CD14-positive monocyte (primary cell): Measurements from ENCODE around the gene ZDHHC4. TPM values are rescaled to one million over a fixed set of nuclear protein-coding genes. Genes with fewer than 3 reads are reported as not detected.

Experiments
- DNase-seq, 3 donors: peaks; one replicate each; pipeline ENCODE4 v3.0.0-alpha.2; 2011 to 2022
- H2AFZ ChIP-seq: 2 replicates; pipeline ENCODE4 v1.6.0; 2012; ENCODE audit warnings: mild to moderate bottlenecking, low read depth, low read length, inconsistent platforms; ENCODE audit not compliant: insufficient read depth, poor library complexity, severe bottlenecking
- H3K27ac ChIP-seq, 2 donors: 1 replicate in 1 of 2; 2 replicates in 1 of 2; pipeline ENCODE4 v1.5.1; 2012 to 2013; ENCODE audit warnings: low read length in 2 of 2, control low read depth in 1 of 2, inconsistent platforms in 1 of 2, low read depth in 1 of 2, mild to moderate bottlenecking in 1 of 2
- H3K27me3 ChIP-seq, 2 donors: one replicate each; pipeline versions ENCODE4 v1.6.0 to v1.6.1; 2011 to 2013; ENCODE audit warnings: low read length in 2 of 2; ENCODE audit not compliant: control insufficient read depth in 2 of 2, insufficient read depth in 2 of 2
- H3K36me3 ChIP-seq, 2 donors: replicated peaks in 1 of 2; 1 replicate in 1 of 2; 2 replicates in 1 of 2; pipeline versions ENCODE4 v1.5.1 to v1.6.1; 2012 to 2013; ENCODE audit warnings: low read length in 2 of 2, control low read depth in 1 of 2, inconsistent platforms in 1 of 2, mild to moderate bottlenecking in 1 of 2; ENCODE audit not compliant: insufficient read depth in 2 of 2, control insufficient read depth in 1 of 2
- H3K4me1 ChIP-seq, 2 donors: 1 replicate in 1 of 2; 2 replicates in 1 of 2; pipeline versions ENCODE4 v1.5.1 to v1.6.1; 2012 to 2013; ENCODE audit warnings: low read length in 2 of 2, control low read depth in 1 of 2, inconsistent platforms in 1 of 2, mild to moderate bottlenecking in 1 of 2, moderate library complexity in 1 of 2; ENCODE audit not compliant: insufficient read depth in 2 of 2, control insufficient read depth in 1 of 2
- H3K4me2 ChIP-seq: replicated peaks from 2 replicates; pipeline ENCODE3; 2012; ENCODE audit warnings: low read length, moderate library complexity, mild to moderate bottlenecking; ENCODE audit not compliant: poor library complexity, severe bottlenecking; ENCODE audit errors: extremely low read depth
- H3K4me3 ChIP-seq, 3 experiments: fragments of 200-600 bp in 1 of 3; sonication (generic) in 1 of 3; replicated peaks in 1 of 3; 1 replicate in 2 of 3; 2 replicates in 1 of 3; pipeline ENCODE4 v1.5.1; 2011 to 2013; ENCODE audit warnings: low read length in 3 of 3, mild to moderate bottlenecking in 3 of 3, control low read depth in 2 of 3, low read depth in 2 of 3, inconsistent platforms in 1 of 3, moderate library complexity in 1 of 3
- H3K79me2 ChIP-seq: 2 replicates; pipeline ENCODE4 v1.6.0; 2012; ENCODE audit warnings: mild to moderate bottlenecking, control low read depth, inconsistent platforms, low read length, moderate library complexity; ENCODE audit not compliant: insufficient read depth
- H3K9ac ChIP-seq: 2 replicates; pipeline ENCODE4 v1.6.0; 2017; ENCODE audit warnings: low read length, mild to moderate bottlenecking; ENCODE audit not compliant: insufficient read depth, poor library complexity, severe bottlenecking
- H3K9me3 ChIP-seq, 2 donors: replicated peaks in 1 of 2; 1 replicate in 1 of 2; 2 replicates in 1 of 2; pipeline versions ENCODE4 v1.5.1 to v1.6.1; 2012 to 2013; ENCODE audit warnings: low read length in 2 of 2, control low read depth in 1 of 2; ENCODE audit not compliant: control insufficient read depth in 1 of 2, insufficient read depth in 1 of 2
- H4K20me1 ChIP-seq: 2 replicates; pipeline ENCODE4 v1.6.0; 2012; ENCODE audit warnings: mild to moderate bottlenecking, low read length, control low read depth, moderate library complexity; ENCODE audit not compliant: insufficient read depth
- H3K27ac Mint-ChIP-seq, 7 donors: one replicate each; pipeline ENCODE4 v1.8.0; 2020; ENCODE audit warnings: mild to moderate bottlenecking in 7 of 7, mixed read lengths in 7 of 7, moderate library complexity in 6 of 7, inconsistent platforms in 2 of 7
- H3K27me3 Mint-ChIP-seq, 3 donors: one replicate each; pipeline ENCODE4 v1.8.0; 2021 to 2022; ENCODE audit warnings: low read depth in 3 of 3, mild to moderate bottlenecking in 3 of 3, mixed read lengths in 3 of 3, moderate library complexity in 3 of 3, inconsistent platforms in 1 of 3
- H3K36me3 Mint-ChIP-seq, 2 donors: one replicate each; pipeline ENCODE4 v1.8.0; 2020; ENCODE audit warnings: mixed read lengths in 2 of 2, inconsistent platforms in 1 of 2, mild to moderate bottlenecking in 1 of 2
- H3K4me1 Mint-ChIP-seq: one replicate; pipeline ENCODE4 v1.8.0; 2020; ENCODE audit warnings: mild to moderate bottlenecking, mixed read lengths
- H3K4me3 Mint-ChIP-seq, 2 donors: one replicate each; pipeline ENCODE4 v1.8.0; 2020; ENCODE audit warnings: mild to moderate bottlenecking in 2 of 2, mixed read lengths in 2 of 2, moderate library complexity in 1 of 2
- H3K9me3 Mint-ChIP-seq, 7 donors: one replicate each; pipeline ENCODE4 v1.8.0; 2020 to 2022; ENCODE audit warnings: mixed read lengths in 7 of 7, mild to moderate bottlenecking in 6 of 7, moderate library complexity in 6 of 7, inconsistent platforms in 2 of 7
- WGBS: methylation state at CpG from one replicate; pipeline ENCODE4 v1.1.5; 2013; ENCODE audit warnings: missing lambda C conversion rate; ENCODE audit not compliant: insufficient coverage; 5-methylcytosine and 5-hydroxymethylcytosine counted together
- intact Hi-C, 2 donors: fragments of 100-400 bp; cut with micrococcal nuclease; formaldehyde crosslinking; loops; one replicate each; pipeline versions ENCODE4 v1.15.0 to v1.15.1; 2023
- polyA plus RNA-seq, 3 donors: library from polyadenylated mRNA; depleted of rRNA in 1 of 3; unstranded in 2 of 3; stranded (reverse) in 1 of 3; fragments of 300-500 nt in 2 of 3; fragments of >200 nt in 1 of 3; fragmentation: Illumina TruSeq in 2 of 3; gene quantifications; 1 replicate in 2 of 3; 2 replicates in 1 of 3; pipeline ENCODE4 v1.2.3, GENCODE V29; 2012 to 2021
- TF ChIP-seq, protein P1 (sequence below): fragments of 200-600 bp; IDR thresholded peaks from one replicate; pipeline ENCODE4 v1.8.0; 2022; ENCODE audit warnings: antibody characterized with exemption, mild to moderate bottlenecking

ZDHHC4 gene
- polyA plus RNA-seq, 3 donors: 30.3 to 55.6 (median 52.9) TPM

DNA sequence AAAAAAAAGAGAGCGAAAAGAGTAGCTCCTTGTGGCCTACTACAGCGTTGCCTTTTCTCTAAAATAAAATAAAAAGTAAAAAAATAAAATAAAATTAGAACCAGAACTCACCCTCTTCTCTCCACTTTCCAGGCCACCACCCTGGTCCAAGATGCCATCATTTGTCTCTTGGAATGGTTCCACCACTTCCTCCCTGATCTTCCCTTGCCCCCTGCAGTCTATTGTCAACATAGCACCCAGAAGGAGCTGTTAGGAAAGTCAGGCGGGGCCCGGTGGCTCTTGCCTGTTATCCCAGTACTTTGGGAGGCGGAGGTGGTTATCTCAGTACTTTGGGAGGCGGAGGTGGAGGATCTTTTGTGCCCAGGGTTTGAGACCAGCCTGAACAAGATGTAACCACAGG is 18.4 kb upstream of the ZDHHC4 start:
- WGBS: 0% methylated on average over 2 of the region's 6 CpGs
- Histone ChIP-seq H2AFZ (no peak overlapping the region), H3K79me2 (no peaks in the 10 kb centered on the region), H4K20me1 (no peaks in the 10 kb centered on the region), H3K4me2 (no peak overlapping the region), H3K4me1 (peaks cover 0 to 4% of the 10 kb centered on the region in 2 donors), H3K9ac (no peak overlapping the region), H3K4me3 (no peak overlapping the region), H3K27me3 (no peaks in the 10 kb centered on the region), H3K9me3 (no peaks in the 10 kb centered on the region), H3K36me3 (no peaks in the 10 kb centered on the region), H3K27ac (no peak overlapping the region)
- peaks cover 9% of the 10 kb centered on the region for H3K4me1 Mint-ChIP-seq
- peak in 2 of 3 donors; percentile 23 to 42 for DNase-seq
- peaks cover 0 to 2% (median 0%) of the 10 kb centered on the region in 7 donors for H3K9me3 Mint-ChIP-seq
- peaks cover 5 to 8% (median 6%) of the 10 kb centered on the region in 3 donors for H3K27me3 Mint-ChIP-seq
- no peaks in the 10 kb centered on the region for H3K36me3 Mint-ChIP-seq
- TF ChIP-seq, protein P1, sequence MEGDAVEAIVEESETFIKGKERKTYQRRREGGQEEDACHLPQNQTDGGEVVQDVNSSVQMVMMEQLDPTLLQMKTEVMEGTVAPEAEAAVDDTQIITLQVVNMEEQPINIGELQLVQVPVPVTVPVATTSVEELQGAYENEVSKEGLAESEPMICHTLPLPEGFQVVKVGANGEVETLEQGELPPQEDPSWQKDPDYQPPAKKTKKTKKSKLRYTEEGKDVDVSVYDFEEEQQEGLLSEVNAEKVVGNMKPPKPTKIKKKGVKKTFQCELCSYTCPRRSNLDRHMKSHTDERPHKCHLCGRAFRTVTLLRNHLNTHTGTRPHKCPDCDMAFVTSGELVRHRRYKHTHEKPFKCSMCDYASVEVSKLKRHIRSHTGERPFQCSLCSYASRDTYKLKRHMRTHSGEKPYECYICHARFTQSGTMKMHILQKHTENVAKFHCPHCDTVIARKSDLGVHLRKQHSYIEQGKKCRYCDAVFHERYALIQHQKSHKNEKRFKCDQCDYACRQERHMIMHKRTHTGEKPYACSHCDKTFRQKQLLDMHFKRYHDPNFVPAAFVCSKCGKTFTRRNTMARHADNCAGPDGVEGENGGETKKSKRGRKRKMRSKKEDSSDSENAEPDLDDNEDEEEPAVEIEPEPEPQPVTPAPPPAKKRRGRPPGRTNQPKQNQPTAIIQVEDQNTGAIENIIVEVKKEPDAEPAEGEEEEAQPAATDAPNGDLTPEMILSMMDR: peak; percentile 47
- intact Hi-C loops: no loop called here
- no peak overlapping the region for H3K4me3 Mint-ChIP-seq
- H3K27ac Mint-ChIP-seq: no peak overlapping the region

DNA sequence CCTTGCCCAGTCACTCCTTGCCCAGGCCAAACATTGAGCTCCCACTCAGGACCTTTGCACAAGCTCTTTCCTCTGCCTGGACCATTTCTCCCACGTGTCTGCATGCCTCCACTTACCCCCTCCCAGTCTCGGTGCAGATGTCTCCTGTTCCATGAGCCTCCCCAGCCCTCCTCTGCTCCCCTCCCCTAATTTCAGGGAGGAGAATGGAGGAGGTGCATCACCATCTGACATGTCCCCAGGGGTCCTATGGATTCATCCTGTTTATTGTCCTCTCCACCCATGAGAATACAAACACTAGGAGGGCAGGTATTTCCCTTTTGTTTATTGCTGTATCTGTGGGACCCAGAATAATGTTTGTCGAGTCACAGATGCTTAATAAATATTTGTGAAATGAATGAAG is 17.4 kb upstream of the ZDHHC4 start:
- H3K27ac ChIP-seq: no peak overlapping the region
- H3K9ac ChIP-seq: no peak overlapping the region
- H3K36me3 ChIP-seq: no peaks in the 10 kb centered on the region
- H3K4me3 ChIP-seq: no peak overlapping the region
- H4K20me1 ChIP-seq: no peaks in the 10 kb centered on the region
- no peak for DNase-seq
- no peak overlapping the region for H2AFZ ChIP-seq
- H3K4me1 ChIP-seq: peaks cover 0 to 4% of the 10 kb centered on the region in 2 donors
- no peaks in the 10 kb centered on the region for H3K79me2 ChIP-seq
- intact Hi-C loops: no loop called here
- H3K27me3 ChIP-seq: no peaks in the 10 kb centered on the region
- H3K4me2 ChIP-seq: no peak overlapping the region
- Mint-ChIP-seq H3K27me3 (peaks cover 5 to 10% (median 8%) of the 10 kb centered on the region in 3 donors), H3K9me3 (peaks cover 0 to 2% (median 0%) of the 10 kb centered on the region in 7 donors), H3K4me1 (peaks cover 9% of the 10 kb centered on the region), H3K4me3 (no peak overlapping the region), H3K36me3 (no peaks in the 10 kb centered on the region), H3K27ac (peak overlapping the region in 1 of 7 donors; percentile 16)
- TF ChIP-seq, protein P1: no peak
- 20% methylated on average over 1 of the region's 3 CpGs for WGBS
- H3K9me3 ChIP-seq: no peaks in the 10 kb centered on the region
